K562 (cell line): ENCODE measurements around the gene ASGR2. TPM values are rescaled to one million over a fixed set of nuclear protein-coding genes. Genes with fewer than 3 reads are reported as not detected.

Experiments used
- ATAC-seq: fragments of 200-7000 bp; cut with Tn5 transposase; 3 replicates; pipeline ENCODE4 v1.9.1; 2020; ENCODE audit warnings: moderate library complexity
- BruUV-seq: library from RNA; stranded (reverse); fragments of 400-500 nt; replicated peaks from 2 replicates; lab custom pipeline; 2021; lab: Mats Ljungman, UMichigan
- CTCF ChIA-PET: fragments of 300-600 bp; formaldehyde crosslinking; extraction: SDS; loops from one replicate; lab custom pipeline; 2021; ENCODE audit warnings: low intra/inter-chr PET ratio; lab: Yijun Ruan, JAX
- POLR2A ChIA-PET: fragments of 300-600, 350-650 bp; sonication (Branson Sonifier 250); formaldehyde crosslinking; extraction: SDS; loops from one replicate; lab custom pipeline; 2021; ENCODE audit warnings: antibody characterized with exemption, inconsistent platforms; lab: Yijun Ruan, JAX
- DNase-seq, 4 experiments: peaks; one replicate each; pipeline versions ENCODE4 v3.0.0 to v3.0.0-alpha.2; 2011 to 2018; ENCODE audit warnings: low spot score in 3 of 4, mixed read lengths in 3 of 4; ENCODE audit errors: extremely low read depth in 1 of 4
- FAIRE-seq: peaks from 2 replicates; lab custom pipeline; 2011; peaks lifted over from hg19 to GRCh38; lab: Jason Lieb, UNC
- H2AFZ ChIP-seq: 2 replicates; pipeline ENCODE4 v1.6.0; 2011; ENCODE audit warnings: low read depth, low read length, control low read depth, inconsistent platforms
- H3K27ac ChIP-seq: fragments of 200-600 bp; 3 replicates; pipeline ENCODE4 v1.8.0; 2011; ENCODE audit warnings: low read depth, mild to moderate bottlenecking, control low read depth, inconsistent platforms, low read length, moderate library complexity, mixed read lengths; ENCODE audit errors: extremely low read depth
- H3K27me3 ChIP-seq, 2 experiments: fragments of 300-600 bp in 1 of 2; 2 replicates in 1 of 2; 3 replicates in 1 of 2; pipeline versions ENCODE4 v1.6.0 to v1.8.0; 2011; ENCODE audit warnings: inconsistent platforms in 2 of 2, low read length in 2 of 2, mild to moderate bottlenecking in 1 of 2, mixed read lengths in 1 of 2, moderate library complexity in 1 of 2; ENCODE audit not compliant: control insufficient read depth in 2 of 2, insufficient read depth in 2 of 2
- H3K36me3 ChIP-seq: fragments of 300-600 bp; 3 replicates; pipeline ENCODE4 v1.8.0; 2011; ENCODE audit warnings: mild to moderate bottlenecking, low read length, inconsistent platforms; ENCODE audit not compliant: control insufficient read depth, insufficient read depth
- H3K4me1 ChIP-seq, 2 experiments: fragments of 200-600 bp in 1 of 2; replicated peaks in 1 of 2; 2 replicates in 1 of 2; 3 replicates in 1 of 2; pipeline versions ENCODE4 v1.5.1 to v1.8.0; 2011; ENCODE audit warnings: inconsistent platforms in 2 of 2, low read length in 2 of 2, mild to moderate bottlenecking in 1 of 2, mixed read lengths in 1 of 2, moderate library complexity in 1 of 2; ENCODE audit not compliant: control insufficient read depth in 2 of 2, insufficient read depth in 2 of 2
- H3K4me2 ChIP-seq: 2 replicates; pipeline ENCODE4 v1.6.1; 2011; ENCODE audit warnings: low read length, control low read depth, inconsistent platforms, mixed read lengths; ENCODE audit not compliant: insufficient read depth
- H3K4me3 ChIP-seq: fragments of 200-600 bp; sonication (generic), shearing (Covaris generic); 2 replicates; pipeline ENCODE4 v1.5.1; 2016; ENCODE audit warnings: control low read depth, inconsistent platforms
- H3K79me2 ChIP-seq: fragments of 200-600 bp; 3 replicates; pipeline ENCODE4 v1.8.0; 2011; ENCODE audit warnings: low read length, inconsistent platforms; ENCODE audit not compliant: control insufficient read depth, insufficient read depth
- H3K9ac ChIP-seq, 2 experiments: 2 replicates each; pipeline versions ENCODE4 v1.6.0 to v1.6.1; 2011; ENCODE audit warnings: low read depth in 2 of 2, low read length in 2 of 2, control low read depth in 1 of 2, inconsistent platforms in 1 of 2, mild to moderate bottlenecking in 1 of 2, mixed read lengths in 1 of 2; ENCODE audit not compliant: insufficient read depth in 1 of 2
- H3K9me1 ChIP-seq: one replicate; pipeline ENCODE4 v1.6.0; 2011; ENCODE audit warnings: inconsistent platforms, mild to moderate bottlenecking, low read length, moderate library complexity; ENCODE audit not compliant: control insufficient read depth, insufficient read depth
- H3K9me3 ChIP-seq: replicated peaks from 2 replicates; pipeline ENCODE4 v1.5.1; 2011; ENCODE audit warnings: low read depth, low read length, inconsistent platforms; ENCODE audit not compliant: control insufficient read depth, insufficient read depth
- H4K20me1 ChIP-seq: replicated peaks from 2 replicates; pipeline ENCODE4 v1.6.1; 2011; ENCODE audit warnings: low read length, inconsistent platforms, mixed read lengths; ENCODE audit not compliant: control insufficient read depth, insufficient read depth
- E2F4 ChIP-seq: sonication (generic); formaldehyde crosslinking; IDR thresholded peaks from 2 replicates; pipeline ENCODE4 v1.8.0; 2022; ENCODE audit warnings: mild to moderate bottlenecking, low read depth, missing genetic modification reagents
- MTF1 ChIP-seq: fragments of 250-450 bp; sonication (Bioruptor Pico); IDR thresholded peaks from 2 replicates; pipeline ENCODE4 v1.9.0; 2021; ENCODE audit warnings: moderate library complexity, mild to moderate bottlenecking, inconsistent platforms, borderline replicate concordance
- PKNOX1 ChIP-seq: fragments of 450-650 bp; IDR thresholded peaks from 2 replicates; pipeline ENCODE4 v1.6.1; 2016
- RBBP5 ChIP-seq: fragments of 200-600 bp; sonication (generic); IDR thresholded peaks from 2 replicates; pipeline ENCODE4 v1.6.1; 2012; ENCODE audit warnings: borderline replicate concordance, mild to moderate bottlenecking, low read length, control low read depth, inconsistent platforms; ENCODE audit not compliant: insufficient read depth, poor library complexity, severe bottlenecking
- RFX7 ChIP-seq: fragments of 250-450 bp; sonication (Bioruptor Pico); IDR thresholded peaks from 2 replicates; pipeline ENCODE4 v1.5.1; 2021; ENCODE audit warnings: mild to moderate bottlenecking
- WGBS: fragments of 100-300 bp; shearing (Covaris generic); methylation state at CpG from one replicate; pipeline ENCODE4 v1.1.6; 2016; ENCODE audit warnings: low coverage, mixed read lengths; ENCODE audit not compliant: insufficient coverage; ENCODE audit errors: missing lambda C conversion rate; 5-methylcytosine and 5-hydroxymethylcytosine counted together
- in situ Hi-C: fragments of 300-500 bp; cut with MboI; formaldehyde crosslinking; loops from 4 replicates; pipeline ENCODE4 v1.15.0; 2018; ENCODE audit warnings: inconsistent platforms, mixed read lengths
- intact Hi-C: fragments of 100-400 bp; cut with micrococcal nuclease; formaldehyde crosslinking; loops from 2 replicates; pipeline ENCODE4 v1.14.2; 2022
- polyA plus RNA-seq, 8 experiments: library from polyadenylated mRNA; depleted of rRNA in 4 of 8; stranded (reverse) in 5 of 8; unstranded in 3 of 8; fragments of >200 nt; fragmentation: Nextera tagmentation in 2 of 8; fragmentation: Illumina TruSeq in 1 of 8; extraction: Ambion mirVana in 2 of 8; extraction: Trizol in 1 of 8; gene quantifications; 2 replicates each; pipeline versions ENCODE4 v1.2.1 to v1.2.3, GENCODE V29; 2011 to 2014; ENCODE audit warnings: inconsistent platforms in 1 of 8, missing spikeins in 1 of 8
- total RNA-seq, 7 experiments: library from RNA; depleted of rRNA in 6 of 7; stranded (reverse); fragments of >200 nt in 6 of 7; fragmentation: Illumina TruSeq in 2 of 7; extraction: Trizol in 2 of 7; gene quantifications; 2 replicates each; pipeline versions ENCODE4 v1.2.1 to v1.2.3, GENCODE V29; 2011 to 2021; ENCODE audit warnings: low replicate concordance in 1 of 7
- TF ChIP-seq, protein P1 (sequence below): sonication (generic); formaldehyde crosslinking; IDR thresholded peaks from 2 replicates; pipeline ENCODE4 v1.8.0; 2022; ENCODE audit warnings: mild to moderate bottlenecking, missing genetic modification reagents

Gene ASGR2
- total and polyA plus RNA-seq, 9 of the 15 experiments (the other 6 are each of a cell fraction or from before 2014, with no cell fraction given), result not detected

GRCh38 chr17:7119314-7119713 lies 4.7 kb upstream of the ASGR2 start:
- H3K9me3 ChIP-seq, result no peaks in the 10 kb centered on the region
- no peak for DNase-seq
- H4K20me1 ChIP-seq, result no peaks in the 10 kb centered on the region
- peaks cover 4 to 54% of the 10 kb centered on the region in 2 experiments; a peak in 4 of 5 replicates for H3K27me3 ChIP-seq
- intact Hi-C loops, result no loop called here
- H3K4me2 ChIP-seq, result no peak overlapping the region
- H3K9ac ChIP-seq, result no peak overlapping the region
- no peak overlapping the region for H3K27ac ChIP-seq
- no peak for ATAC-seq
- FAIRE-seq, result no peak
- TF ChIP-seq, protein P1, sequence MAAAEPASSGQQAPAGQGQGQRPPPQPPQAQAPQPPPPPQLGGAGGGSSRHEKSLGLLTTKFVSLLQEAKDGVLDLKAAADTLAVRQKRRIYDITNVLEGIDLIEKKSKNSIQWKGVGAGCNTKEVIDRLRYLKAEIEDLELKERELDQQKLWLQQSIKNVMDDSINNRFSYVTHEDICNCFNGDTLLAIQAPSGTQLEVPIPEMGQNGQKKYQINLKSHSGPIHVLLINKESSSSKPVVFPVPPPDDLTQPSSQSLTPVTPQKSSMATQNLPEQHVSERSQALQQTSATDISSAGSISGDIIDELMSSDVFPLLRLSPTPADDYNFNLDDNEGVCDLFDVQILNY (CRISPR knock-in tag), result no peak
- TF ChIP-seq RFX7 (CRISPR knock-in tag) (no peak), RBBP5 (no peak), PKNOX1 (0 out of 2 replicates have a peak, but pooled peaks have one; percentile 23), MTF1 (CRISPR knock-in tag) (no peak), E2F4 (CRISPR knock-in tag) (no peak)
- TF ChIP-seq, all 486 proteins: peak for 1
- no peak overlapping the region for H3K4me3 ChIP-seq
- no peak overlapping the region for H2AFZ ChIP-seq
- POLR2A ChIA-PET, result no interaction called here
- no peaks in the 10 kb centered on the region; a peak in 1 of 5 replicates for H3K4me1 ChIP-seq
- 0% methylated on average over 7 of the region's 11 CpGs for WGBS
- no peaks in the 10 kb centered on the region for H3K36me3 ChIP-seq
- in situ Hi-C loops, result no loop called here
- H3K9me1 ChIP-seq, result no peaks in the 10 kb centered on the region
- H3K79me2 ChIP-seq, result no peaks in the 10 kb centered on the region
- BruUV-seq, result no TSS peak
- CTCF ChIA-PET, result interaction anchor here (0.7 kb wide), 1 partner anchor 28 kb away, joined by 3 read pairs; no protein-coding TSS in a partner anchor
